SK-N-SH (cell line): Measurements from ENCODE around the gene SLC6A8. TPM values are rescaled to one million over a fixed set of nuclear protein-coding genes. Genes with fewer than 3 reads are reported as not detected.

Experiments
- CTCF ChIA-PET: fragments of 300-600, 350-600 bp; formaldehyde crosslinking; extraction: SDS; loops from one replicate; lab custom pipeline; 2021; lab: Yijun Ruan, JAX
- POLR2A ChIA-PET: fragments of 350-600 bp; sonication (Branson Sonifier 250); formaldehyde crosslinking; extraction: SDS; loops from one replicate; lab custom pipeline; 2020; ENCODE audit warnings: antibody characterized with exemption, inconsistent platforms; lab: Yijun Ruan, JAX
- DNase-seq: peaks from one replicate; pipeline ENCODE4 v3.0.0; 2012
- H2AFZ ChIP-seq: fragments of 200-600 bp; sonication (generic); 2 replicates; pipeline ENCODE4 v1.8.1; 2016; ENCODE audit warnings: antibody characterized with exemption, mild to moderate bottlenecking, low read depth
- H3F3A ChIP-seq: fragments of 200-600 bp; sonication (generic); replicated peaks from 2 replicates; pipeline ENCODE3; 2016; ENCODE audit warnings: antibody characterized with exemption, mild to moderate bottlenecking; ENCODE audit not compliant: insufficient read depth
- H3K27ac ChIP-seq, 2 experiments: fragments of 200-500 bp in 1 of 2; fragments of 200-600 bp in 1 of 2; sonication (Bioruptor generic) in 1 of 2; sonication (generic), shearing (Covaris generic) in 1 of 2; 2 replicates each; pipeline versions ENCODE4 v1.5.1 to v1.6.1; 2014 to 2016; ENCODE audit warnings: low read depth in 2 of 2, inconsistent platforms in 1 of 2, low read length in 1 of 2, mild to moderate bottlenecking in 1 of 2, mixed read lengths in 1 of 2
- H3K27me3 ChIP-seq: fragments of 200-600 bp; sonication (generic), shearing (Covaris generic); 2 replicates; pipeline ENCODE4 v1.6.1; 2016; ENCODE audit warnings: mixed run types; ENCODE audit not compliant: insufficient read depth
- H3K36me3 ChIP-seq, 2 experiments: fragments of 200-500 bp in 1 of 2; fragments of 200-600 bp in 1 of 2; sonication (Bioruptor generic) in 1 of 2; sonication (generic) in 1 of 2; replicated peaks in 1 of 2; 2 replicates each; pipeline versions ENCODE3 to v1.5.1; 2014 to 2016; ENCODE audit warnings: low read length in 1 of 2, mild to moderate bottlenecking in 1 of 2; ENCODE audit not compliant: insufficient read depth in 2 of 2, control insufficient read depth in 1 of 2
- H3K4me1 ChIP-seq, 2 experiments: fragments of 200-500 bp in 1 of 2; fragments of 200-600 bp in 1 of 2; sonication (Bioruptor generic) in 1 of 2; sonication (generic), shearing (Covaris generic) in 1 of 2; 2 replicates each; pipeline versions ENCODE4 v1.5.1 to v1.6.1; 2014 to 2016; ENCODE audit warnings: low read depth in 1 of 2, low read length in 1 of 2, mixed run types in 1 of 2; ENCODE audit not compliant: insufficient read depth in 2 of 2, control insufficient read depth in 1 of 2
- H3K4me2 ChIP-seq: fragments of 200-600 bp; sonication (generic), shearing (Covaris generic); 2 replicates; pipeline ENCODE4 v1.6.1; 2017; ENCODE audit warnings: mixed run types
- H3K4me3 ChIP-seq, 2 experiments: fragments of 200-500 bp in 1 of 2; fragments of 200-600 bp in 1 of 2; sonication (Bioruptor generic) in 1 of 2; sonication (generic), shearing (Covaris generic) in 1 of 2; 2 replicates each; pipeline versions ENCODE4 v1.5.1 to v1.8.1; 2014 to 2016; ENCODE audit warnings: low read depth in 2 of 2, inconsistent platforms in 1 of 2, low read length in 1 of 2, mild to moderate bottlenecking in 1 of 2, mixed read lengths in 1 of 2, moderate library complexity in 1 of 2
- H3K79me2 ChIP-seq: fragments of 200-600 bp; sonication (generic); 2 replicates; pipeline ENCODE4 v1.8.1; 2017; ENCODE audit warnings: mild to moderate bottlenecking; ENCODE audit not compliant: insufficient read depth
- H3K9ac ChIP-seq: fragments of 200-600 bp; sonication (generic); 2 replicates; pipeline ENCODE4 v1.6.1; 2017; ENCODE audit warnings: mixed run types
- H3K9me2 ChIP-seq: fragments of 200-600 bp; sonication (generic); 2 replicates; pipeline ENCODE4 v1.6.1; 2017; ENCODE audit warnings: mixed run types
- H3K9me3 ChIP-seq: fragments of 200-600 bp; sonication (generic); 2 replicates; pipeline ENCODE4 v1.6.1; 2017; ENCODE audit warnings: mixed run types, mild to moderate bottlenecking, moderate library complexity
- H4K20me1 ChIP-seq: fragments of 200-600 bp; sonication (generic); 2 replicates; pipeline ENCODE4 v1.6.1; 2017; ENCODE audit warnings: mild to moderate bottlenecking, mixed run types; ENCODE audit not compliant: insufficient read depth
- CHD2 ChIP-seq: fragments of 150-350 bp; IDR thresholded peaks from 2 replicates; pipeline ENCODE4 v1.6.1; 2018; ENCODE audit warnings: low read length; ENCODE audit not compliant: partially characterized antibody
- EP300 ChIP-seq, 2 experiments: IDR thresholded peaks; 2 replicates each; pipeline versions ENCODE4 v1.4.0 to v1.6.1; 2012; ENCODE audit warnings: borderline replicate concordance in 1 of 2, low read depth in 1 of 2, low read length in 1 of 2
- FOXJ3 ChIP-seq: sonication (generic); formaldehyde crosslinking; IDR thresholded peaks from 2 replicates; pipeline ENCODE4 v1.5.1; 2020; ENCODE audit warnings: mild to moderate bottlenecking, missing genetic modification reagents
- FOXM1 ChIP-seq: IDR thresholded peaks from 2 replicates; pipeline ENCODE4 v1.4.0; 2012; ENCODE audit warnings: low read depth, mild to moderate bottlenecking
- GABPA ChIP-seq: IDR thresholded peaks from 2 replicates; pipeline ENCODE4 v1.4.0; 2012; ENCODE audit warnings: low read depth, mild to moderate bottlenecking
- GATA2 ChIP-seq: sonication (generic); formaldehyde crosslinking; IDR thresholded peaks from 2 replicates; pipeline ENCODE4 v1.5.0; 2020; ENCODE audit warnings: mild to moderate bottlenecking, missing genetic modification reagents
- JUND ChIP-seq: IDR thresholded peaks from 2 replicates; pipeline ENCODE4 v1.4.0; 2012
- RFX5 ChIP-seq: IDR thresholded peaks from 2 replicates; pipeline ENCODE4 v1.6.1; 2012; ENCODE audit warnings: mild to moderate bottlenecking, improper control_type of control experiment, low read length
- TAF1 ChIP-seq: IDR thresholded peaks from 2 replicates; pipeline ENCODE4 v1.6.1; 2012; ENCODE audit warnings: low read depth, mild to moderate bottlenecking, low read length, moderate library complexity, borderline replicate concordance
- TCF12 ChIP-seq: IDR thresholded peaks from 2 replicates; pipeline ENCODE4 v1.4.0; 2012
- WGBS: methylation state at CpG from one replicate; pipeline ENCODE4 v1.1.6; 2017; ENCODE audit warnings: low lambda C conversion rate; 5-methylcytosine and 5-hydroxymethylcytosine counted together
- polyA plus RNA-seq, 3 experiments: library from polyadenylated mRNA; depleted of rRNA; stranded (reverse); fragments of >200 nt; gene quantifications; 2 replicates each; pipeline ENCODE4 v1.2.3, GENCODE V29; 2012
- TF ChIP-seq, protein P1 (sequence below): IDR thresholded peaks from 2 replicates; pipeline ENCODE4 v1.4.0; 2012; ENCODE audit warnings: low read depth, borderline replicate concordance
- TF ChIP-seq, protein P2 (sequence below): fragments of 200-600 bp; sonication (generic); IDR thresholded peaks from 2 replicates; pipeline ENCODE4 v1.6.1; 2017; ENCODE audit warnings: antibody characterized with exemption, mild to moderate bottlenecking, moderate library complexity
- TF ChIP-seq, protein P3 (sequence below): fragments of 150-350 bp; IDR thresholded peaks from 2 replicates; pipeline ENCODE4 v1.6.1; 2016; ENCODE audit warnings: mild to moderate bottlenecking, low read depth, low read length
- TF ChIP-seq, protein P4 (sequence below): IDR thresholded peaks from 2 replicates; pipeline ENCODE4 v1.6.1; 2012; ENCODE audit warnings: mild to moderate bottlenecking, low read depth, low read length, moderate library complexity

Gene SLC6A8
- polyA plus RNA-seq, 1 of the 3 experiments (the other 2 are of a cell fraction): 30.8 TPM

DNA sequence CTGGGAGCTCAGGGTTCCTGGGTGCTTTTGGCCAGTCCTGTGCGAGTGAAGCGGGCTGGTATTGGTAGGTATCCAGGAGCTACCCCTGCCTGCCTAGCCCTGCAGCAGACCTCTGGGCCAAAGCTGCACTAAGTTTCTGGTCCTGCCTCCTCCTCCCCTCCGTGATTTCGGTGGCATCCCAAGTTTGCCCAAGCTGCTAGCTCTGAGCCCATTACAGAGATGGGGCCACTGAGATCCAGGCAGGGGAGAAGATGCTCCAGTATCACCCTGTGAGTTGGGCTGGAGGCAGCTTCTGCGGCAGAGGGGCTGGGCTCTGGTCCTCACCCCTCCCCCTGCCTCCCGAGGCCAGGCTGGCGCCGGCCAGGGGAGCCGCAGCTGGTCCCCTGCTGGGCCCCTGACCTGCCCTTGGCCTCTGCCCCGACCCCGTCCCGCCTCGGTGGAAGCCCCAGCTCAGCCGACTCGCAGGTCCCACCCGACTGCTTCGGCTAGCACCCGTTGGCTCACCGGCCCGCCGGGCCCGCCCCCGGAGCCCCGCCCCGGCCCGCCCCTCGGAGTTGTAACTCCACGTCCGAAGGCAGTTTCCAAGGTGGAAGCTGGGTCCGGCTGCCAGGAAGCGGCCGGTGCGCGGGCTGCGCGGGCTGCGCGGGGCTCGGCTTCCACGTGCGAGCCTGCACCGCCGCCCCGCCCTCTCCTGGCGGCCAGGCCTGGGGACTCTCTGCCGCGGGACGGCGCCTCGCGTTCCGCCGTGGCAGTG, 40.9 kb upstream of the SLC6A8 start, which contains the start of gene DUSP9:
Gene DUSP9 (plus strand): TSS at position 584 of the 754 bp plus-strand sequence. CDS start 751 bp downstream, outside the sequence.
- Histone ChIP-seq H2AFZ (no peak within 1 kb of the TSS), H3K9me3 (no peaks in the 10 kb centered on the region), H3K27ac (no peak within 1 kb of the TSS), H3K27me3 (peaks cover 53% of the 10 kb centered on the region), H3K4me2 (no peak within 1 kb of the TSS), H3K9me2 (no peaks in the 10 kb centered on the region), H3K4me1 (peaks cover 0 to 3% of the 10 kb centered on the region in 2 experiments; a peak in 1 of 4 replicates), H3K9ac (no peak within 1 kb of the TSS), H3F3A (no peaks in the 10 kb centered on the region), H4K20me1 (no peaks in the 10 kb centered on the region), H3K79me2 (no peaks in the 10 kb centered on the region), H3K36me3 (no peaks in the 10 kb centered on the region), H3K4me3 (no peak within 1 kb of the TSS)
- CTCF ChIA-PET: interaction anchor here (1.0 to 11.0 kb wide), 6 partner anchors 21 to 107 kb away, joined by 3 to 106 read pairs (median 8); partner anchors contain the start of gene PNCK
- peak; percentile 77 for DNase-seq
- 48% methylated on average over 3 of the region's 53 CpGs for WGBS
- POLR2A ChIA-PET: no interaction called here
- TF ChIP-seq JUND: no peak

DNA sequence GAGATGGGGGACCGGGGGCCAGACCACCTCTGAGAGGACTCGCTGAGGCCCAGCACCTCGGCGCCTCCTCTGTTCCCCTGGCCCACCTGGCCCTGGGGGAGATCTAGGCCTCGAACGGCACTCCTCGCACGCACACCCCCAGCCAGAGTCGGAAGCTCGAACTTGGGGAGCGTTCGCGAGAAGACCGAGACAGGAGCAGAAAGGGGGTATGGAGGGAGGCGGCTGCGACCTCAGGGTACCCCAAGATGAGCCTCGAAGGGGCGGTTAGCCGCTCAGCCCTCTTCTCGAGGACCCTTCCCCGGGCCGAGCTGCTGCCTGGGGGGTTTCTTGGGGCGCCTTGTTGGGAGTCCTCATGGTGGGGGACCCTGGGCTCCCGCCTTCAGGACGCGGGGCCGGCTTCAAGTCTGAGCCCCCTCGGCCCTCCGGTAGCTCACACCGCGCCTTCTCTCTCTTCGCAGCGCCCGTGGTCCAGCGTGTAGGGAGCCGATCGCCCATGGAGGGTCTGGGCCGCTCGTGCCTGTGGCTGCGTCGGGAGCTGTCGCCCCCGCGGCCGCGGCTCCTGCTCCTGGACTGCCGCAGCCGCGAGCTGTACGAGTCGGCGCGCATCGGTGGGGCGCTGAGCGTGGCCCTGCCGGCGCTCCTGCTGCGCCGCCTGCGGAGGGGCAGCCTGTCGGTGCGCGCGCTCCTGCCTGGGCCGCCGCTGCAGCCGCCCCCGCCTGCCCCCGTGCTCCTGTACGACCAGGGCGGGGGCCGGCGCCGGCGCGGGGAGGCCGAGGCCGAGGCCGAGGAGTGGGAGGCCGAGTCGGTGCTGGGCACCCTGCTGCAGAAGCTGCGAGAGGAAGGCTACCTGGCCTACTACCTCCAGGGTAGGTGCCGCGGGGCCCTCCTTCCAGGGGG, 40.0 kb upstream of the SLC6A8 start:
- no peaks in the 10 kb centered on the region for H4K20me1 ChIP-seq
- H3K79me2 ChIP-seq: no peaks in the 10 kb centered on the region
- H3K27ac ChIP-seq: no peak overlapping the region
- H3K9me2 ChIP-seq: no peaks in the 10 kb centered on the region
- DNase-seq: peak; percentile 27
- CTCF ChIA-PET: interaction anchor here (0.8 to 11.0 kb wide), 8 partner anchors 20 to 110 kb away, joined by 3 to 106 read pairs (median 8); no protein-coding TSS in a partner anchor
- no peak overlapping the region for H3K4me2 ChIP-seq
- peaks cover 49% of the 10 kb centered on the region for H3K27me3 ChIP-seq
- no peaks in the 10 kb centered on the region for H3K36me3 ChIP-seq
- H3F3A ChIP-seq: no peaks in the 10 kb centered on the region
- H3K4me3 ChIP-seq: no peak overlapping the region
- H3K4me1 ChIP-seq: peaks cover 0 to 3% of the 10 kb centered on the region in 2 experiments; a peak in 1 of 4 replicates
- H3K9me3 ChIP-seq: no peaks in the 10 kb centered on the region
- no peak overlapping the region for H3K9ac ChIP-seq
- no peak overlapping the region for H2AFZ ChIP-seq
- POLR2A ChIA-PET: no interaction called here
- 76% methylated on average over 45 of the region's 85 CpGs for WGBS
- TF ChIP-seq FOXM1 (no peak), EP300 (IDR thresholded peaks at IDR 0.05; ENCODE audit: borderline replicate concordance in 1 of 2, low read depth in 1 of 2, low read length in 1 of 2) (no peak), CHD2 (no peak), TCF12 (no peak), RFX5 (no peak), TAF1 (no peak), FOXJ3 (CRISPR knock-in tag) (no peak), GABPA (no peak), GATA2 (CRISPR knock-in tag) (no peak)
- TF ChIP-seq, protein P1, sequence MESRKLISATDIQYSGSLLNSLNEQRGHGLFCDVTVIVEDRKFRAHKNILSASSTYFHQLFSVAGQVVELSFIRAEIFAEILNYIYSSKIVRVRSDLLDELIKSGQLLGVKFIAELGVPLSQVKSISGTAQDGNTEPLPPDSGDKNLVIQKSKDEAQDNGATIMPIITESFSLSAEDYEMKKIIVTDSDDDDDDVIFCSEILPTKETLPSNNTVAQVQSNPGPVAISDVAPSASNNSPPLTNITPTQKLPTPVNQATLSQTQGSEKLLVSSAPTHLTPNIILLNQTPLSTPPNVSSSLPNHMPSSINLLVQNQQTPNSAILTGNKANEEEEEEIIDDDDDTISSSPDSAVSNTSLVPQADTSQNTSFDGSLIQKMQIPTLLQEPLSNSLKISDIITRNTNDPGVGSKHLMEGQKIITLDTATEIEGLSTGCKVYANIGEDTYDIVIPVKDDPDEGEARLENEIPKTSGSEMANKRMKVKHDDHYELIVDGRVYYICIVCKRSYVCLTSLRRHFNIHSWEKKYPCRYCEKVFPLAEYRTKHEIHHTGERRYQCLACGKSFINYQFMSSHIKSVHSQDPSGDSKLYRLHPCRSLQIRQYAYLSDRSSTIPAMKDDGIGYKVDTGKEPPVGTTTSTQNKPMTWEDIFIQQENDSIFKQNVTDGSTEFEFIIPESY: no peak
- TF ChIP-seq, protein P2, sequence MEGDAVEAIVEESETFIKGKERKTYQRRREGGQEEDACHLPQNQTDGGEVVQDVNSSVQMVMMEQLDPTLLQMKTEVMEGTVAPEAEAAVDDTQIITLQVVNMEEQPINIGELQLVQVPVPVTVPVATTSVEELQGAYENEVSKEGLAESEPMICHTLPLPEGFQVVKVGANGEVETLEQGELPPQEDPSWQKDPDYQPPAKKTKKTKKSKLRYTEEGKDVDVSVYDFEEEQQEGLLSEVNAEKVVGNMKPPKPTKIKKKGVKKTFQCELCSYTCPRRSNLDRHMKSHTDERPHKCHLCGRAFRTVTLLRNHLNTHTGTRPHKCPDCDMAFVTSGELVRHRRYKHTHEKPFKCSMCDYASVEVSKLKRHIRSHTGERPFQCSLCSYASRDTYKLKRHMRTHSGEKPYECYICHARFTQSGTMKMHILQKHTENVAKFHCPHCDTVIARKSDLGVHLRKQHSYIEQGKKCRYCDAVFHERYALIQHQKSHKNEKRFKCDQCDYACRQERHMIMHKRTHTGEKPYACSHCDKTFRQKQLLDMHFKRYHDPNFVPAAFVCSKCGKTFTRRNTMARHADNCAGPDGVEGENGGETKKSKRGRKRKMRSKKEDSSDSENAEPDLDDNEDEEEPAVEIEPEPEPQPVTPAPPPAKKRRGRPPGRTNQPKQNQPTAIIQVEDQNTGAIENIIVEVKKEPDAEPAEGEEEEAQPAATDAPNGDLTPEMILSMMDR: no peak
- TF ChIP-seq, protein P3, sequence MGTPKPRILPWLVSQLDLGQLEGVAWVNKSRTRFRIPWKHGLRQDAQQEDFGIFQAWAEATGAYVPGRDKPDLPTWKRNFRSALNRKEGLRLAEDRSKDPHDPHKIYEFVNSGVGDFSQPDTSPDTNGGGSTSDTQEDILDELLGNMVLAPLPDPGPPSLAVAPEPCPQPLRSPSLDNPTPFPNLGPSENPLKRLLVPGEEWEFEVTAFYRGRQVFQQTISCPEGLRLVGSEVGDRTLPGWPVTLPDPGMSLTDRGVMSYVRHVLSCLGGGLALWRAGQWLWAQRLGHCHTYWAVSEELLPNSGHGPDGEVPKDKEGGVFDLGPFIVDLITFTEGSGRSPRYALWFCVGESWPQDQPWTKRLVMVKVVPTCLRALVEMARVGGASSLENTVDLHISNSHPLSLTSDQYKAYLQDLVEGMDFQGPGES: no peak
- TF ChIP-seq, protein P4, sequence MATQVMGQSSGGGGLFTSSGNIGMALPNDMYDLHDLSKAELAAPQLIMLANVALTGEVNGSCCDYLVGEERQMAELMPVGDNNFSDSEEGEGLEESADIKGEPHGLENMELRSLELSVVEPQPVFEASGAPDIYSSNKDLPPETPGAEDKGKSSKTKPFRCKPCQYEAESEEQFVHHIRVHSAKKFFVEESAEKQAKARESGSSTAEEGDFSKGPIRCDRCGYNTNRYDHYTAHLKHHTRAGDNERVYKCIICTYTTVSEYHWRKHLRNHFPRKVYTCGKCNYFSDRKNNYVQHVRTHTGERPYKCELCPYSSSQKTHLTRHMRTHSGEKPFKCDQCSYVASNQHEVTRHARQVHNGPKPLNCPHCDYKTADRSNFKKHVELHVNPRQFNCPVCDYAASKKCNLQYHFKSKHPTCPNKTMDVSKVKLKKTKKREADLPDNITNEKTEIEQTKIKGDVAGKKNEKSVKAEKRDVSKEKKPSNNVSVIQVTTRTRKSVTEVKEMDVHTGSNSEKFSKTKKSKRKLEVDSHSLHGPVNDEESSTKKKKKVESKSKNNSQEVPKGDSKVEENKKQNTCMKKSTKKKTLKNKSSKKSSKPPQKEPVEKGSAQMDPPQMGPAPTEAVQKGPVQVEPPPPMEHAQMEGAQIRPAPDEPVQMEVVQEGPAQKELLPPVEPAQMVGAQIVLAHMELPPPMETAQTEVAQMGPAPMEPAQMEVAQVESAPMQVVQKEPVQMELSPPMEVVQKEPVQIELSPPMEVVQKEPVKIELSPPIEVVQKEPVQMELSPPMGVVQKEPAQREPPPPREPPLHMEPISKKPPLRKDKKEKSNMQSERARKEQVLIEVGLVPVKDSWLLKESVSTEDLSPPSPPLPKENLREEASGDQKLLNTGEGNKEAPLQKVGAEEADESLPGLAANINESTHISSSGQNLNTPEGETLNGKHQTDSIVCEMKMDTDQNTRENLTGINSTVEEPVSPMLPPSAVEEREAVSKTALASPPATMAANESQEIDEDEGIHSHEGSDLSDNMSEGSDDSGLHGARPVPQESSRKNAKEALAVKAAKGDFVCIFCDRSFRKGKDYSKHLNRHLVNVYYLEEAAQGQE: no peak
